ENCODE results near the gene PLSCR4.

GRCh38 chr3:146156095-146156494 lies 94.8 kb downstream of the PLSCR4 start:
- TF ChIP-seq, protein P1, sequence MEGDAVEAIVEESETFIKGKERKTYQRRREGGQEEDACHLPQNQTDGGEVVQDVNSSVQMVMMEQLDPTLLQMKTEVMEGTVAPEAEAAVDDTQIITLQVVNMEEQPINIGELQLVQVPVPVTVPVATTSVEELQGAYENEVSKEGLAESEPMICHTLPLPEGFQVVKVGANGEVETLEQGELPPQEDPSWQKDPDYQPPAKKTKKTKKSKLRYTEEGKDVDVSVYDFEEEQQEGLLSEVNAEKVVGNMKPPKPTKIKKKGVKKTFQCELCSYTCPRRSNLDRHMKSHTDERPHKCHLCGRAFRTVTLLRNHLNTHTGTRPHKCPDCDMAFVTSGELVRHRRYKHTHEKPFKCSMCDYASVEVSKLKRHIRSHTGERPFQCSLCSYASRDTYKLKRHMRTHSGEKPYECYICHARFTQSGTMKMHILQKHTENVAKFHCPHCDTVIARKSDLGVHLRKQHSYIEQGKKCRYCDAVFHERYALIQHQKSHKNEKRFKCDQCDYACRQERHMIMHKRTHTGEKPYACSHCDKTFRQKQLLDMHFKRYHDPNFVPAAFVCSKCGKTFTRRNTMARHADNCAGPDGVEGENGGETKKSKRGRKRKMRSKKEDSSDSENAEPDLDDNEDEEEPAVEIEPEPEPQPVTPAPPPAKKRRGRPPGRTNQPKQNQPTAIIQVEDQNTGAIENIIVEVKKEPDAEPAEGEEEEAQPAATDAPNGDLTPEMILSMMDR (IDR thresholded peaks at IDR 0.05; ENCODE audit: extremely low read depth in 1 of 2, insufficient read depth in 1 of 2, low read depth in 1 of 2, low read length in 2 of 2), result no peak
- TF ChIP-seq EZH2 (IDR thresholded peaks at IDR 0.05; ENCODE audit: borderline replicate concordance, low read depth, low read length, severe bottlenecking) (no peak), POLR2AphosphoS5 (IDR thresholded peaks at IDR 0.05; ENCODE audit: insufficient read depth, low read depth, low read length) (no peak), MAX (IDR thresholded peaks at IDR 0.05; ENCODE audit: insufficient read depth, insufficient read length) (no peak), JUN (IDR thresholded peaks at IDR 0.05; ENCODE audit: borderline replicate concordance, insufficient read depth, insufficient read length, low read depth) (no peak), POLR2A (IDR thresholded peaks at IDR 0.05; ENCODE audit: low read depth, low read length) (peak; percentile 26), FOS (IDR thresholded peaks at IDR 0.05; ENCODE audit: borderline replicate concordance, insufficient read depth, low read length) (no peak), MYC (IDR thresholded peaks at IDR 0.05; ENCODE audit: low read depth, low read length) (no peak)
